Neural progenitor cell (in vitro differentiated cells): ENCODE data around the gene ERVMER34-1. TPM values are rescaled to one million over a fixed set of nuclear protein-coding genes. Genes with fewer than 3 reads are reported as not detected.

Experiments used
- DNase-seq: peaks from one replicate; pipeline ENCODE4 v3.0.0-alpha.2; 2016; ENCODE audit warnings: low spot score
- H2AFZ ChIP-seq: fragments of 200-600 bp; sonication (generic); replicated peaks from 2 replicates; pipeline ENCODE4 v1.6.1; 2016; ENCODE audit warnings: antibody characterized with exemption
- H3F3A ChIP-seq: fragments of 200-600 bp; sonication (generic); 2 replicates; pipeline ENCODE4 v1.6.1; 2016; ENCODE audit warnings: antibody characterized with exemption, low read depth
- H3K27ac ChIP-seq: fragments of 200-600 bp; sonication (generic); 2 replicates; pipeline ENCODE4 v1.5.1; 2016; ENCODE audit warnings: mild to moderate bottlenecking
- H3K27me3 ChIP-seq: fragments of 200-600 bp; sonication (generic); 2 replicates; pipeline ENCODE4 v1.6.1; 2016; ENCODE audit warnings: mild to moderate bottlenecking, moderate library complexity
- H3K36me3 ChIP-seq: fragments of 200-600 bp; sonication (generic); 2 replicates; pipeline ENCODE4 v1.5.1; 2016
- H3K4me1 ChIP-seq: fragments of 200-600 bp; sonication (generic); 2 replicates; pipeline ENCODE4 v1.6.1; 2016; ENCODE audit warnings: mixed run types
- H3K4me2 ChIP-seq: fragments of 200-600 bp; sonication (generic); 2 replicates; pipeline ENCODE4 v1.6.1; 2016
- H3K4me3 ChIP-seq: fragments of 200-600 bp; sonication (generic); 2 replicates; pipeline ENCODE4 v1.5.1; 2016
- H3K79me2 ChIP-seq: fragments of 200-600 bp; sonication (generic); 2 replicates; pipeline ENCODE4 v1.6.1; 2016; ENCODE audit warnings: low read depth
- H3K9ac ChIP-seq: fragments of 200-600 bp; sonication (generic); 2 replicates; pipeline ENCODE4 v1.6.1; 2016
- H3K9me3 ChIP-seq: fragments of 200-600 bp; sonication (generic); 2 replicates; pipeline ENCODE4 v1.5.1; 2016; ENCODE audit warnings: low read depth
- H4K20me1 ChIP-seq: fragments of 200-600 bp; sonication (generic); 2 replicates; pipeline ENCODE4 v1.6.1; 2016; ENCODE audit warnings: low read depth
- H3K27ac Mint-ChIP-seq: 3 replicates; pipeline ENCODE4 v1.8.0; 2021; ENCODE audit warnings: mixed read lengths
- H3K27me3 Mint-ChIP-seq: 2 replicates; pipeline ENCODE4 v1.8.0; 2022; ENCODE audit warnings: low read depth, mild to moderate bottlenecking, inconsistent platforms, moderate library complexity, mixed read lengths; ENCODE audit not compliant: insufficient read depth
- H3K36me3 Mint-ChIP-seq: 3 replicates; pipeline ENCODE4 v1.8.0; 2021; ENCODE audit warnings: mixed read lengths
- H3K4me1 Mint-ChIP-seq: 3 replicates; pipeline ENCODE4 v1.8.0; 2021; ENCODE audit warnings: mixed read lengths
- H3K4me3 Mint-ChIP-seq: 3 replicates; pipeline ENCODE4 v1.8.0; 2021; ENCODE audit warnings: mild to moderate bottlenecking, moderate library complexity, mixed read lengths
- H3K9me3 Mint-ChIP-seq: 3 replicates; pipeline ENCODE4 v1.8.0; 2020; ENCODE audit warnings: mixed read lengths
- EZH2 ChIP-seq: fragments of 200-600 bp; sonication (generic); IDR thresholded peaks from 2 replicates; pipeline ENCODE4 v1.6.1; 2017; ENCODE audit warnings: antibody characterized with exemption, mild to moderate bottlenecking, moderate library complexity
- EZH2phosphoT487 ChIP-seq: fragments of 200-600 bp; sonication (generic); IDR thresholded peaks from 2 replicates; pipeline ENCODE4 v1.6.1; 2017; ENCODE audit warnings: antibody characterized with exemption
- total RNA-seq: library from RNA; depleted of rRNA; stranded (reverse); fragments of >200 nt; gene quantifications from 2 replicates; pipeline ENCODE4 v1.2.3, GENCODE V29; 2015; ENCODE audit warnings: low replicate concordance
- TF ChIP-seq, protein P1 (sequence below): fragments of 200-600 bp; sonication (generic); IDR thresholded peaks from 2 replicates; pipeline ENCODE4 v1.5.1; 2017; ENCODE audit warnings: antibody characterized with exemption, mild to moderate bottlenecking

ERVMER34-1 gene
- total RNA-seq = 2.0 and 2.1 TPM in 2 replicates

- peaks cover 9% of the 10 kb centered on the region for H3K9me3 Mint-ChIP-seq
- H3K36me3 Mint-ChIP-seq = peaks cover 3% of the 10 kb centered on the region
- Histone ChIP-seq H3K4me3 (peak within 1 kb of the TSS; percentile 48), H2AFZ (peak within 1 kb of the TSS; percentile 99), H3K9ac (no peak within 1 kb of the TSS), H3F3A (no peaks in the 10 kb centered on the region), H3K36me3 (no peaks in the 10 kb centered on the region), H3K27me3 (peaks cover 44% of the 10 kb centered on the region), H3K27ac (no peak within 1 kb of the TSS), H3K4me1 (no peaks in the 10 kb centered on the region), H3K4me2 (peak within 1 kb of the TSS; percentile 84), H3K79me2 (no peaks in the 10 kb centered on the region), H3K9me3 (no peaks in the 10 kb centered on the region), H4K20me1 (no peaks in the 10 kb centered on the region)
- DNase-seq = peak; percentile 72
- TF ChIP-seq, protein P1, sequence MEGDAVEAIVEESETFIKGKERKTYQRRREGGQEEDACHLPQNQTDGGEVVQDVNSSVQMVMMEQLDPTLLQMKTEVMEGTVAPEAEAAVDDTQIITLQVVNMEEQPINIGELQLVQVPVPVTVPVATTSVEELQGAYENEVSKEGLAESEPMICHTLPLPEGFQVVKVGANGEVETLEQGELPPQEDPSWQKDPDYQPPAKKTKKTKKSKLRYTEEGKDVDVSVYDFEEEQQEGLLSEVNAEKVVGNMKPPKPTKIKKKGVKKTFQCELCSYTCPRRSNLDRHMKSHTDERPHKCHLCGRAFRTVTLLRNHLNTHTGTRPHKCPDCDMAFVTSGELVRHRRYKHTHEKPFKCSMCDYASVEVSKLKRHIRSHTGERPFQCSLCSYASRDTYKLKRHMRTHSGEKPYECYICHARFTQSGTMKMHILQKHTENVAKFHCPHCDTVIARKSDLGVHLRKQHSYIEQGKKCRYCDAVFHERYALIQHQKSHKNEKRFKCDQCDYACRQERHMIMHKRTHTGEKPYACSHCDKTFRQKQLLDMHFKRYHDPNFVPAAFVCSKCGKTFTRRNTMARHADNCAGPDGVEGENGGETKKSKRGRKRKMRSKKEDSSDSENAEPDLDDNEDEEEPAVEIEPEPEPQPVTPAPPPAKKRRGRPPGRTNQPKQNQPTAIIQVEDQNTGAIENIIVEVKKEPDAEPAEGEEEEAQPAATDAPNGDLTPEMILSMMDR = no peak
- TF ChIP-seq EZH2 (peak; percentile 73), EZH2phosphoT487 (peak; percentile 68)
- peak within 1 kb of the TSS; percentile 53 for H3K27ac Mint-ChIP-seq
- H3K4me3 Mint-ChIP-seq = peak within 1 kb of the TSS; percentile 86
- H3K27me3 Mint-ChIP-seq = peaks cover 18% of the 10 kb centered on the region
- peaks cover 2% of the 10 kb centered on the region for H3K4me1 Mint-ChIP-seq
These were observed at the start of gene ERVMER34-1 for GRCh38 chr4:52750819-52751486. TSS of gene ERVMER34-1 (minus strand) at chr4:52751425. CDS start at chr4:52745520, 5,905 bp downstream.

- H3K27me3 ChIP-seq = no peaks in the 10 kb centered on the region
- Mint-ChIP-seq H3K9me3 (peaks cover 12% of the 10 kb centered on the region), H3K4me3 (no peak overlapping the region), H3K36me3 (peaks cover 3% of the 10 kb centered on the region), H3K27ac (no peak overlapping the region), H3K4me1 (no peaks in the 10 kb centered on the region), H3K27me3 (peaks cover 4% of the 10 kb centered on the region)
- TF ChIP-seq EZH2 (no peak), EZH2phosphoT487 (no peak)
- TF ChIP-seq, protein P1 = no peak
- no peak overlapping the region for H3K9ac ChIP-seq
- no peaks in the 10 kb centered on the region for H3K4me1 ChIP-seq
- H2AFZ ChIP-seq = no peak overlapping the region
- no peaks in the 10 kb centered on the region for H3K9me3 ChIP-seq
- no peaks in the 10 kb centered on the region for H3K79me2 ChIP-seq
- no peak for DNase-seq
- no peak overlapping the region for H3K4me3 ChIP-seq
- no peaks in the 10 kb centered on the region for H3K36me3 ChIP-seq
- H3K4me2 ChIP-seq = no peak overlapping the region
- H3F3A ChIP-seq = no peaks in the 10 kb centered on the region
- H4K20me1 ChIP-seq = no peaks in the 10 kb centered on the region
- H3K27ac ChIP-seq = no peak overlapping the region
These were observed 48.6 kb upstream of the ERVMER34-1 start for GRCh38 chr4:52799813-52800212.

GRCh38 chr4:52795533-52795932 lies 44.3 kb upstream of the ERVMER34-1 start:
- Histone ChIP-seq H3F3A (no peaks in the 10 kb centered on the region), H3K36me3 (no peaks in the 10 kb centered on the region), H3K4me3 (no peak overlapping the region), H3K27ac (no peak overlapping the region), H3K9me3 (no peaks in the 10 kb centered on the region), H4K20me1 (no peaks in the 10 kb centered on the region), H3K4me1 (no peaks in the 10 kb centered on the region), H3K79me2 (no peaks in the 10 kb centered on the region), H2AFZ (no peak overlapping the region), H3K9ac (no peak overlapping the region), H3K4me2 (no peak overlapping the region), H3K27me3 (no peaks in the 10 kb centered on the region)
- Mint-ChIP-seq H3K9me3 (peaks cover 2% of the 10 kb centered on the region), H3K27ac (no peak overlapping the region), H3K4me1 (no peaks in the 10 kb centered on the region), H3K36me3 (no peaks in the 10 kb centered on the region), H3K4me3 (no peak overlapping the region), H3K27me3 (no peaks in the 10 kb centered on the region)
- TF ChIP-seq EZH2 = no peak
- no peak for TF ChIP-seq EZH2phosphoT487
- TF ChIP-seq, protein P1 = no peak
- no peak for DNase-seq
